Activated CD4-positive, alpha-beta memory T cell treated with anti-CD3 and anti-CD28 coated beads for 36 hours (primary cell): ENCODE results near the gene RPL26. TPM values are rescaled to one million over a fixed set of nuclear protein-coding genes. Genes with fewer than 3 reads are reported as not detected.
"Not testable (repeated sequence)": the region's sequence is repeated elsewhere in the genome, so short reads cannot be mapped to it uniquely, and the experiment has no call there.

ENCODE experiments used
- CTCF ChIA-PET: fragments of 350-600 bp; sonication (Branson Sonifier 250); formaldehyde crosslinking; loops from one replicate; lab custom pipeline; 2021; ENCODE audit warnings: antibody characterized with exemption, inconsistent platforms; lab: Charles Lee
- POLR2A ChIA-PET: fragments of 350-600 bp; sonication (Branson Sonifier 250); formaldehyde crosslinking; loops from one replicate; lab custom pipeline; 2021; ENCODE audit warnings: antibody characterized with exemption; lab: Charles Lee
- DNase-seq: peaks from one replicate; pipeline ENCODE4 v3.0.0-alpha.2; 2020
- H3K27ac Mint-ChIP-seq: one replicate; pipeline ENCODE4 v1.8.0; 2021; ENCODE audit warnings: mixed read lengths
- H3K27me3 Mint-ChIP-seq: one replicate; pipeline ENCODE4 v1.8.0; 2021; ENCODE audit warnings: mixed read lengths
- H3K36me3 Mint-ChIP-seq: one replicate; pipeline ENCODE4 v1.8.0; 2021; ENCODE audit warnings: mixed read lengths
- H3K4me1 Mint-ChIP-seq: one replicate; pipeline ENCODE4 v1.8.0; 2021; ENCODE audit warnings: low read depth, mixed read lengths
- H3K4me3 Mint-ChIP-seq: one replicate; pipeline ENCODE4 v1.8.0; 2021; ENCODE audit warnings: mild to moderate bottlenecking, mixed read lengths
- H3K9me3 Mint-ChIP-seq: one replicate; pipeline ENCODE4 v1.8.0; 2021; ENCODE audit warnings: mixed read lengths
- intact Hi-C: fragments of 100-400 bp; cut with micrococcal nuclease; formaldehyde crosslinking; loops from one replicate; pipeline ENCODE4 v1.15.1; 2023
- total RNA-seq, 2 experiments: library from RNA; stranded (reverse); gene quantifications; one replicate each; pipeline ENCODE4 v1.2.3, GENCODE V29; 2021

Gene RPL26
- total RNA-seq, 2 experiments from 2014 or later: 2,959 to 2,997 TPM

- H3K36me3 Mint-ChIP-seq: no peaks in the 10 kb centered on the region
- intact Hi-C loops: no loop called here
- H3K9me3 Mint-ChIP-seq: no peaks in the 10 kb centered on the region
- H3K4me1 Mint-ChIP-seq: peaks cover 22% of the 10 kb centered on the region
- H3K27me3 Mint-ChIP-seq: peaks cover 13% of the 10 kb centered on the region
- no peak for DNase-seq
- ChIA-PET CTCF (interaction anchor here (1.2 to 4.5 kb wide), 7 partner anchors 8 to 374 kb away, joined by 3 to 63 read pairs (median 24); partner anchors contain the start of genes NDEL1 and RPL26), POLR2A (no interaction called here)
- H3K27ac Mint-ChIP-seq: no peak overlapping the region
- no peak overlapping the region for H3K4me3 Mint-ChIP-seq
These were observed 29.1 kb upstream of the RPL26 start for GRCh38 chr17:8412089-8412488.

- DNase-seq: no peak
- H3K4me3 Mint-ChIP-seq: no peak overlapping the region
- ChIA-PET POLR2A (no interaction called here), CTCF (interaction anchor here (0.6 to 4.5 kb wide), 29 partner anchors 10 to 484 kb away, joined by 3 to 63 read pairs (median 4); partner anchors contain the start of genes MYH10, NDEL1 and RNF222)
- peaks cover 9% of the 10 kb centered on the region for H3K27me3 Mint-ChIP-seq
- intact Hi-C loops: loop anchor here (1.0 kb wide), 1 partner anchor 335 kb away; no protein-coding TSS in a partner anchor
- no peaks in the 10 kb centered on the region for H3K9me3 Mint-ChIP-seq
- H3K27ac Mint-ChIP-seq: no peak overlapping the region
- H3K36me3 Mint-ChIP-seq: no peaks in the 10 kb centered on the region
- peaks cover 22% of the 10 kb centered on the region for H3K4me1 Mint-ChIP-seq
These were observed 27.9 kb upstream of the RPL26 start for GRCh38 chr17:8410883-8411238.

- Mint-ChIP-seq H3K27ac (peak overlapping the region; percentile 61), H3K36me3 (no peaks in the 10 kb centered on the region), H3K4me3 (peak overlapping the region; percentile 40), H3K9me3 (no peaks in the 10 kb centered on the region), H3K27me3 (peaks cover 9% of the 10 kb centered on the region), H3K4me1 (peaks cover 22% of the 10 kb centered on the region)
- ChIA-PET POLR2A (interaction anchor here (0.8 kb wide), 2 partner anchors 26 to 336 kb away, joined by 3 to 4 read pairs; no protein-coding TSS in a partner anchor), CTCF (interaction anchor here (0.6 to 4.5 kb wide), 46 partner anchors 8 to 588 kb away, joined by 3 to 63 read pairs (median 4); partner anchors contain the start of genes MYH10, NDEL1 and RNF222)
- intact Hi-C loops: loop anchor here (1.0 kb wide), 1 partner anchor 336 kb away; no protein-coding TSS in a partner anchor
- DNase-seq: peak; percentile 86
These were observed 27.2 kb upstream of the RPL26 start for GRCh38 chr17:8409966-8410882.

- ChIA-PET POLR2A (no interaction called here), CTCF (interaction anchor here (2.0 kb wide), 1 partner anchor 9 kb away, joined by 6 read pairs; no protein-coding TSS in a partner anchor)
- H3K27me3 Mint-ChIP-seq: peaks cover 12% of the 10 kb centered on the region
- intact Hi-C loops: no loop called here
- no peaks in the 10 kb centered on the region for H3K36me3 Mint-ChIP-seq
- no peaks in the 10 kb centered on the region for H3K9me3 Mint-ChIP-seq
- no peak overlapping the region for H3K4me3 Mint-ChIP-seq
- DNase-seq: no peak
- peaks cover 19% of the 10 kb centered on the region for H3K4me1 Mint-ChIP-seq
- no peak overlapping the region for H3K27ac Mint-ChIP-seq
These were observed 25.4 kb upstream of the RPL26 start for GRCh38 chr17:8408371-8408770.

GRCh38 chr17:8406174-8406573 is 23.2 kb upstream of the RPL26 start:
- no peaks in the 10 kb centered on the region for H3K36me3 Mint-ChIP-seq
- no peaks in the 10 kb centered on the region for H3K9me3 Mint-ChIP-seq
- H3K4me3 Mint-ChIP-seq: no peak overlapping the region
- peaks cover 11% of the 10 kb centered on the region for H3K4me1 Mint-ChIP-seq
- H3K27me3 Mint-ChIP-seq: peaks cover 17% of the 10 kb centered on the region
- ChIA-PET POLR2A (interaction anchor here (0.6 kb wide), 1 partner anchor 416 kb away, joined by 3 read pairs; no protein-coding TSS in a partner anchor), CTCF (no interaction called here)
- intact Hi-C loops: no loop called here
- no peak overlapping the region for H3K27ac Mint-ChIP-seq
- no peak for DNase-seq

GRCh38 chr17:8405499-8406016 is 22.6 kb upstream of the RPL26 start:
- Mint-ChIP-seq H3K36me3 (no peaks in the 10 kb centered on the region), H3K27me3 (peaks cover 23% of the 10 kb centered on the region), H3K27ac (no peak overlapping the region), H3K4me1 (peaks cover 7% of the 10 kb centered on the region), H3K4me3 (no peak overlapping the region), H3K9me3 (no peaks in the 10 kb centered on the region)
- intact Hi-C loops: no loop called here
- POLR2A ChIA-PET: no interaction called here
- CTCF ChIA-PET: no interaction called here
- no peak for DNase-seq

GRCh38 chr17:8402921-8403536 is 20.0 kb upstream of the RPL26 start:
- POLR2A ChIA-PET: no interaction called here
- no peak overlapping the region for H3K4me3 Mint-ChIP-seq
- no peak overlapping the region for H3K27ac Mint-ChIP-seq
- CTCF ChIA-PET: no interaction called here
- intact Hi-C loops: no loop called here
- no peak for DNase-seq
- H3K27me3 Mint-ChIP-seq: peaks cover 20% of the 10 kb centered on the region
- no peaks in the 10 kb centered on the region for H3K4me1 Mint-ChIP-seq
- no peaks in the 10 kb centered on the region for H3K9me3 Mint-ChIP-seq
- no peaks in the 10 kb centered on the region for H3K36me3 Mint-ChIP-seq

- POLR2A ChIA-PET: no interaction called here
- no peaks in the 10 kb centered on the region for H3K9me3 Mint-ChIP-seq
- no peaks in the 10 kb centered on the region for H3K4me1 Mint-ChIP-seq
- CTCF ChIA-PET: interaction anchor here (1.1 kb wide), 1 partner anchor 9 kb away, joined by 3 read pairs; no protein-coding TSS in a partner anchor
- intact Hi-C loops: no loop called here
- no peak overlapping the region for H3K27ac Mint-ChIP-seq
- no peak for DNase-seq
- peaks cover 25% of the 10 kb centered on the region for H3K27me3 Mint-ChIP-seq
- H3K4me3 Mint-ChIP-seq: no peak overlapping the region
- no peaks in the 10 kb centered on the region for H3K36me3 Mint-ChIP-seq
These were observed 18.1 kb upstream of the RPL26 start for GRCh38 chr17:8401107-8401506.

- H3K36me3 Mint-ChIP-seq: no peaks in the 10 kb centered on the region
- peaks cover 23% of the 10 kb centered on the region for H3K27me3 Mint-ChIP-seq
- no peak overlapping the region for H3K27ac Mint-ChIP-seq
- intact Hi-C loops: no loop called here
- CTCF ChIA-PET: interaction anchor here (1.3 kb wide), 1 partner anchor 11 kb away, joined by 6 read pairs; no protein-coding TSS in a partner anchor
- no peak overlapping the region for H3K4me3 Mint-ChIP-seq
- no peak for DNase-seq
- POLR2A ChIA-PET: no interaction called here
- H3K9me3 Mint-ChIP-seq: no peaks in the 10 kb centered on the region
- peaks cover 2% of the 10 kb centered on the region for H3K4me1 Mint-ChIP-seq
These were observed 16.0 kb upstream of the RPL26 start for GRCh38 chr17:8398980-8399379.

- no peak within 1 kb of the TSS for H3K27ac Mint-ChIP-seq
- DNase-seq: no peak
- no peaks in the 10 kb centered on the region for H3K9me3 Mint-ChIP-seq
- peaks cover 17% of the 10 kb centered on the region for H3K27me3 Mint-ChIP-seq
- H3K4me3 Mint-ChIP-seq: no peak within 1 kb of the TSS
- intact Hi-C loops: no loop called here
- H3K4me1 Mint-ChIP-seq: peaks cover 9% of the 10 kb centered on the region
- CTCF ChIA-PET: interaction anchor here (0.8 kb wide), 1 partner anchor 12 kb away, joined by 7 read pairs; no protein-coding TSS in a partner anchor
- POLR2A ChIA-PET: no interaction called here
- no peaks in the 10 kb centered on the region for H3K36me3 Mint-ChIP-seq
These were observed 14.6 kb upstream of the RPL26 start, which contains the start of gene RNF222 for GRCh38 chr17:8397636-8398035. Gene RNF222, minus strand, starts transcription at chr17:8397827. Its CDS starts 4,366 bp downstream, at chr17:8393461.

- intact Hi-C loops, H3K27me3 Mint-ChIP-seq, H3K27ac Mint-ChIP-seq, H3K4me3 Mint-ChIP-seq, DNase-seq, H3K9me3 Mint-ChIP-seq, H3K36me3 Mint-ChIP-seq, H3K4me1 Mint-ChIP-seq: not testable (repeated sequence)
- POLR2A ChIA-PET: interaction anchor here (0.6 kb wide), 1 partner anchor 11 kb away, joined by 3 read pairs; no protein-coding TSS in a partner anchor
- CTCF ChIA-PET: interaction anchor here (1.4 kb wide), 1 partner anchor 18 kb away, joined by 4 read pairs; the partner anchor contains the start of gene KRABD2
These were observed 11.5 kb upstream of the RPL26 start for GRCh38 chr17:8394497-8394896.
